IPS DF 4.7 (cell line): ENCODE data around the gene CLRN3.

ENCODE experiments used
- DNase-seq: peaks from one replicate; pipeline ENCODE4 v3.0.0-alpha.2; 2013; ENCODE audit warnings: low spot score; ENCODE audit errors: extremely low read depth

CLRN3 gene

GRCh38 chr10:127919418-127920271 lies 26.9 kb upstream of the CLRN3 start:
- no peak for DNase-seq

- no peak for DNase-seq
Measured at GRCh38 chr10:127918572-127918971, 25.8 kb upstream of the CLRN3 start.

GRCh38 chr10:127916826-127917225 lies 24.1 kb upstream of the CLRN3 start:
- no peak for DNase-seq

- DNase-seq, result no peak
Measured at GRCh38 chr10:127915324-127915723, 22.6 kb upstream of the CLRN3 start.

GRCh38 chr10:127913368-127913759 lies 20.6 kb upstream of the CLRN3 start:
- DNase-seq, result no peak

- DNase-seq, result no peak
Measured at GRCh38 chr10:127912607-127913367, 20.0 kb upstream of the CLRN3 start.

GRCh38 chr10:127911867-127912257 lies 19.1 kb upstream of the CLRN3 start:
- DNase-seq, result no peak

- DNase-seq, result no peak
Measured at GRCh38 chr10:127911218-127911866, 18.6 kb upstream of the CLRN3 start.

GRCh38 chr10:127910464-127910770 lies 17.7 kb upstream of the CLRN3 start:
- no peak for DNase-seq

- DNase-seq, result no peak
Measured at GRCh38 chr10:127909716-127910463, 17.1 kb upstream of the CLRN3 start.

- no peak for DNase-seq
Measured at GRCh38 chr10:127908959-127909267, 16.2 kb upstream of the CLRN3 start.

- DNase-seq, result no peak
Measured at GRCh38 chr10:127908106-127908958, 15.6 kb upstream of the CLRN3 start.

- DNase-seq, result no peak
Measured at GRCh38 chr10:127907411-127908105, 14.8 kb upstream of the CLRN3 start.

GRCh38 chr10:127906548-127907377 lies 14.0 kb upstream of the CLRN3 start, which contains the start of gene PTPRE:
Gene PTPRE (plus strand): TSS chr10:127907103. CDS start chr10:128040882, 133,779 bp downstream.
- DNase-seq, result no peak

GRCh38 chr10:127905848-127906261 lies 13.1 kb upstream of the CLRN3 start:
- DNase-seq, result no peak

GRCh38 chr10:127905001-127905847 lies 12.5 kb upstream of the CLRN3 start:
- no peak for DNase-seq

GRCh38 chr10:127904311-127905000 lies 11.7 kb upstream of the CLRN3 start:
- DNase-seq, result no peak

- no peak for DNase-seq
Measured at GRCh38 chr10:127903789-127904188, 11.0 kb upstream of the CLRN3 start.
